SK-N-MC (cell line): Measurements from ENCODE around the gene ABCA3.

ENCODE experiments used
- DNase-seq: peaks from one replicate; pipeline ENCODE4 v3.0.0-alpha.2; 2011; ENCODE audit warnings: low read depth, low spot score
- H3K27ac ChIP-seq: fragments of 200-600 bp; sonication (generic); 2 replicates; pipeline ENCODE4 v1.5.1; 2016; ENCODE audit warnings: mixed run types
- H3K36me3 ChIP-seq: fragments of 200-600 bp; sonication (generic); 2 replicates; pipeline ENCODE4 v1.6.1; 2017; ENCODE audit warnings: antibody characterized with exemption, low read length, mixed read lengths; ENCODE audit not compliant: insufficient read depth
- H3K4me3 ChIP-seq: fragments of 200-600 bp; sonication (generic); 2 replicates; pipeline ENCODE4 v1.5.1; 2016
- H3K9ac ChIP-seq: fragments of 200-600 bp; sonication (generic); 2 replicates; pipeline ENCODE4 v1.8.0; 2017; ENCODE audit warnings: mixed run types, mixed read lengths; ENCODE audit not compliant: insufficient read length
- H3K9me3 ChIP-seq: fragments of 200-600 bp; sonication (generic); 2 replicates; pipeline ENCODE4 v1.6.1; 2017; ENCODE audit warnings: low read depth, mild to moderate bottlenecking, antibody characterized with exemption, low read length, moderate library complexity, mixed read lengths
- EZH2 ChIP-seq: fragments of 200-600 bp; sonication (generic); IDR thresholded peaks from one replicate; pipeline ENCODE4 v1.6.1; 2017; ENCODE audit warnings: antibody characterized with exemption
- FOXP2 ChIP-seq: optimal IDR thresholded peaks from 2 replicates; pipeline ENCODE3; 2011; ENCODE audit warnings: mild to moderate bottlenecking, moderate library complexity; ENCODE audit not compliant: insufficient read depth; ENCODE audit errors: extremely low read length, control extremely low read depth
- POLR2AphosphoS5 ChIP-seq: IDR thresholded peaks from 2 replicates; pipeline ENCODE4 v1.6.1; 2012; ENCODE audit warnings: mild to moderate bottlenecking, low read depth, low read length, borderline replicate concordance

ABCA3 gene

DNA sequence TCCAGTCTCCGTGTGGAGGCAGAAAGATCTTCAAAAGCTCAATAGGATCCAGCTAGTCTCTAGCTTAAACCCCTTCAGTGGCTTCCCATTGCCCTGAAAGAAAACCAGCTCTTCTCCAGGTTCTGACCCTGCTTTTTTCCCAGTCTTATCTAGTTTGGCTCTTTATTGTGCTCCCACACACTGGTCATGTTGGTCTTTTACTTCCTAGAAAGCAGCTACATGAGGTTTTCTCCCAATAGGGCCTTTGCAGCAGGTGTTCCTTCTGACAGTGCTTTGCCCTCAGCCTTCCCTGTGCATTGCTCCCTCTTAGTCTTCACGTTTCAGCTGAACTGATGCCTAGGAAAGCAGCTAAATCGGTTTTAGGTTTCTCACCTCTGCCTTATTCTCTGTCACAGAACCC, 21.7 kb upstream of the ABCA3 start:
- H3K27ac ChIP-seq, result no peak overlapping the region
- 0 out of 2 replicates have a peak, but pooled peaks cover 2% of the 10 kb centered on the region for H3K9me3 ChIP-seq
- DNase-seq, result no peak
- H3K4me3 ChIP-seq, result no peak overlapping the region
- TF ChIP-seq POLR2AphosphoS5, result no peak
- H3K9ac ChIP-seq, result no peak overlapping the region
- no peaks in the 10 kb centered on the region for H3K36me3 ChIP-seq

GRCh38 chr16:2361129-2361528, 20.6 kb upstream of the ABCA3 start:
- Histone ChIP-seq H3K27ac (no peak overlapping the region), H3K9ac (no peak overlapping the region), H3K36me3 (no peaks in the 10 kb centered on the region), H3K4me3 (no peak overlapping the region), H3K9me3 (0 out of 2 replicates have a peak, but pooled peaks cover 5% of the 10 kb centered on the region)
- TF ChIP-seq POLR2AphosphoS5, result no peak
- TF ChIP-seq FOXP2, result no peak
- TF ChIP-seq EZH2, result no peak
- no peak for DNase-seq

DNA sequence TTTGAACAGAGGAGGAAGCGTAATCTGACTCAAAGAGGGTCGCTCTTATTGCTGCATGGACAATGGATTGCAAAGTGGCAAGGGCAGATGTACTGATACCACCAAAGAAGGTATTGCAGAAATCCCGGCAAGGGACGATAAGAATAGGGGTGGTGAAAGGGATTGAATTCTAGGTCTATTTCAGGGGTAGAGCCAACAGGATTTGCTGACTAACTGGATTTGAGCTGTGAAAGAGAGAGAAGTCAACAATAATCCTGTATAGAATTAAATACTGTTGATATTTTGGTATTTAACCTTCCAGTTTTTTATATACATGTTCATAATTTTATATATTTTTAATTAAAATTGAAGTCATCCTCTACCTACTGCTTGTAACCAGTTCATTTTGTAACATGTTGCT, 19.4 kb upstream of the ABCA3 start:
- 0 out of 2 replicates have a peak, but pooled peaks cover 5% of the 10 kb centered on the region for H3K9me3 ChIP-seq
- H3K4me3 ChIP-seq, result no peak overlapping the region
- TF ChIP-seq FOXP2 (no peak), POLR2AphosphoS5 (no peak), EZH2 (no peak)
- no peak for DNase-seq
- H3K36me3 ChIP-seq, result no peaks in the 10 kb centered on the region
- H3K9ac ChIP-seq, result no peak overlapping the region
- H3K27ac ChIP-seq, result no peak overlapping the region

DNA sequence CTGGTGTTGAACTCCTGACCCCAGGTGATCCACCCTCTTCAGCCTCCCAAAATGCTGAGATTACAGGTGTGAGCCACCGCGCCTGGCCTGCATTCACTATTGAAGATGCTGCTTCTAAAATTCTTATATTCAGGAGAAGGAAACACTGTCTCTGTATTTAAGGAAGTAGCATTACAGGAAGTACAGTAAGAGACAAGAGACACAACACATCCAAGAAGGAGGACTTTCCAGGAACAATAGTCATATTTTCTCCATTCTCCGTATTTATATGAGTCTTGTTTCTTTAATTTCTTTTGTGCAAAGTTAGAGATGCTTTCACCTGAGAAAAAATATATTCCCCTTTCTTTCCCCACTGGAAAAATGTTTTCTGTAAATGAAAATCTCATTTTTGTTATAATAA, 18.3 kb upstream of the ABCA3 start:
- TF ChIP-seq FOXP2 (no peak), EZH2 (no peak), POLR2AphosphoS5 (no peak)
- Histone ChIP-seq H3K27ac (no peak overlapping the region), H3K36me3 (no peaks in the 10 kb centered on the region), H3K9ac (no peak overlapping the region), H3K4me3 (no peak overlapping the region), H3K9me3 (0 out of 2 replicates have a peak, but pooled peaks cover 5% of the 10 kb centered on the region)
- no peak for DNase-seq

DNA sequence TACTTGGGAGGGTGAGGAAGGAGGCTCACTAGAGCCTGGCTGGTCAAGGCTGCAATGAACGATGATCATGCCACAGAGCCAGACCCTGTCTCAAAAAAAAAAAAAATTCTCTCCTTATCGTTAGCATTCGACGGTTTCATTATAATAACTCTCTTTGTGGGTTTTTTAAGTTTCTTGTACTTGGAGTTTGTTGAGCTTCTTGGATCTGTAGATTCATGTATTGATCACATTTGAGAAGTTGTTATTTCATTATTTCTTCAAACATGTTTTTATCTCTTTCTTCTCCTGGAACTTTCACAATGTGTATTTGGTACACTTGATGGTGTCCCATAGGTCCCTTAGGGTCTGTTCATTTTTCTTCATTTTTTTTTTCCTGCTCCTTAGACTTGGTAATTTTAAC, 16.8 kb upstream of the ABCA3 start:
- H3K9ac ChIP-seq, result no peak overlapping the region
- DNase-seq, result no peak
- TF ChIP-seq EZH2 (no peak), POLR2AphosphoS5 (no peak), FOXP2 (no peak)
- no peak overlapping the region for H3K4me3 ChIP-seq
- H3K27ac ChIP-seq, result no peak overlapping the region
- H3K36me3 ChIP-seq, result no peaks in the 10 kb centered on the region
- 0 out of 2 replicates have a peak, but pooled peaks cover 5% of the 10 kb centered on the region for H3K9me3 ChIP-seq

DNA sequence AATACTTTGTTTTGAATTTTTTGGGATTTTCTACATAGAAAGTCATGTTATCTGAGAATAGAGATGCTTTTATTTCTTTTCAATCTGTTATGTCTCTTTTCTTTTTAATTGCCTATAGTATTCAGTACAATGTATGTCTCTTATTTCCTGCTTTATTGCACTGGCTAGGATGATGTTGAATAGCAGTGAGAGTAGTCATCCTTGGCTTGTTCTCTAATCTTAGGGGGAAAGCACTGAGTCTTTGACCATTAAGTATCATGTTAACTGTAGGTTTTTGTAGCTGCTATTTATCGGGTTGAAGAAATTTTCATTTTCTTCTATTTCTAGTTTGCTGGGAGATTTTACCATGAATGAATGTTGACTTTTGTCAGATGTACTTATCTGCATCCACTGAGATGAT, 10.0 kb upstream of the ABCA3 start:
- Histone ChIP-seq H3K4me3 (no peak overlapping the region), H3K27ac (no peak overlapping the region), H3K9me3 (no peaks in the 10 kb centered on the region), H3K36me3 (no peaks in the 10 kb centered on the region), H3K9ac (no peak overlapping the region)
- TF ChIP-seq POLR2AphosphoS5 (no peak), EZH2 (no peak)
- no peak for DNase-seq

DNA sequence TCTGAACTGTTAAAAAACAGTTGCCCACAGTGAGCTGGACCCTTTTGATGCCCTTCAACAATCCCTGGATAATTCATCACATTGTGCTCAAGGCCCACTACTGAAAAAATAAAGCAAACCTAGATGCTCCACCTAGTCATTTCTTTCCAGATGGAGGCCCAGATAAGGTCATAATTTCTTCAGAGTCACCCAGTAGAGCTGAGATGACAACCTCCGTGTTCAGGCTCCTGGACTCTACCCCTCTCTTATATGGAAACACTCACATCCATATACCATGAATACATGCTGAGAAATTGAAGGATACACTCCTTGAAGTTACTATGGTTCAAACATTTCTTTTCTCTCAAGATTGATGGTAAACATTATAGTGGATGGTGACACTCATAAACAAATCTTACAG, 2.7 kb upstream of the ABCA3 start:
- Histone ChIP-seq H3K36me3 (no peaks in the 10 kb centered on the region), H3K9ac (no peak overlapping the region), H3K27ac (no peak overlapping the region), H3K9me3 (no peaks in the 10 kb centered on the region), H3K4me3 (no peak overlapping the region)
- DNase-seq, result no peak
- no peak for TF ChIP-seq POLR2AphosphoS5
- no peak for TF ChIP-seq EZH2
- no peak for TF ChIP-seq FOXP2

GRCh38 chr16:2341456-2342447, 1.2 kb upstream of the ABCA3 start:
- no peak for TF ChIP-seq EZH2
- TF ChIP-seq POLR2AphosphoS5, result no peak
- TF ChIP-seq FOXP2, result no peak
- no peak overlapping the region for H3K9ac ChIP-seq

More at GRCh38 chr16:2341456-2342447, 1.2 kb upstream of the ABCA3 start:
- Histone ChIP-seq H3K27ac (no peak overlapping the region), H3K4me3 (no peak overlapping the region), H3K9me3 (no peaks in the 10 kb centered on the region), H3K36me3 (no peaks in the 10 kb centered on the region)
- no peak for DNase-seq
